Thyroid gland (tissue), 4 donors: ENCODE data around the gene LCE1C.

ENCODE experiments used
- CTCF ChIP-seq, 6 experiments: fragments of 200-600 bp in 3 of 6; fragments of 450-650 bp in 3 of 6; sonication (generic) in 3 of 6; IDR thresholded peaks; one replicate each; pipeline ENCODE4 v1.5.1; 2016 to 2019; ENCODE audit warnings: antibody characterized with exemption in 6 of 6, mild to moderate bottlenecking in 2 of 6, inconsistent platforms in 1 of 6, moderate library complexity in 1 of 6
- POLR2A ChIP-seq, 2 donors: fragments of 450-650 bp; IDR thresholded peaks; one replicate each; pipeline ENCODE4 v1.6.1; 2017; ENCODE audit warnings: antibody characterized with exemption in 2 of 2, mild to moderate bottlenecking in 2 of 2, moderate library complexity in 1 of 2

- no peak for TF ChIP-seq CTCF (IDR thresholded peaks at IDR 0.05)
- no peak for TF ChIP-seq POLR2A (IDR thresholded peaks at IDR 0.05)
Measured at GRCh38 chr1:152768847-152769533, 37.5 kb downstream of the LCE1C start.
